K562 (cell line): ENCODE results near the gene LAMB3. TPM values are rescaled to one million over a fixed set of nuclear protein-coding genes. Genes with fewer than 3 reads are reported as not detected.

Experiments
- ATAC-seq: fragments of 200-7000 bp; cut with Tn5 transposase; 3 replicates; pipeline ENCODE4 v1.9.1; 2020; ENCODE audit warnings: moderate library complexity
- BruUV-seq: library from RNA; stranded (reverse); fragments of 400-500 nt; replicated peaks from 2 replicates; lab custom pipeline; 2021; lab: Mats Ljungman, UMichigan
- CTCF ChIA-PET: fragments of 300-600 bp; formaldehyde crosslinking; extraction: SDS; loops from one replicate; lab custom pipeline; 2021; ENCODE audit warnings: low intra/inter-chr PET ratio; lab: Yijun Ruan, JAX
- POLR2A ChIA-PET: fragments of 300-600, 350-650 bp; sonication (Branson Sonifier 250); formaldehyde crosslinking; extraction: SDS; loops from one replicate; lab custom pipeline; 2021; ENCODE audit warnings: antibody characterized with exemption, inconsistent platforms; lab: Yijun Ruan, JAX
- DNase-seq, 4 experiments: peaks; one replicate each; pipeline versions ENCODE4 v3.0.0 to v3.0.0-alpha.2; 2011 to 2018; ENCODE audit warnings: low spot score in 3 of 4, mixed read lengths in 3 of 4; ENCODE audit errors: extremely low read depth in 1 of 4
- FAIRE-seq: peaks from 2 replicates; lab custom pipeline; 2011; peaks lifted over from hg19 to GRCh38; lab: Jason Lieb, UNC
- H2AFZ ChIP-seq: 2 replicates; pipeline ENCODE4 v1.6.0; 2011; ENCODE audit warnings: low read depth, low read length, control low read depth, inconsistent platforms
- H3K27ac ChIP-seq: fragments of 200-600 bp; 3 replicates; pipeline ENCODE4 v1.8.0; 2011; ENCODE audit warnings: low read depth, mild to moderate bottlenecking, control low read depth, inconsistent platforms, low read length, moderate library complexity, mixed read lengths; ENCODE audit errors: extremely low read depth
- H3K27me3 ChIP-seq, 2 experiments: fragments of 300-600 bp in 1 of 2; 2 replicates in 1 of 2; 3 replicates in 1 of 2; pipeline versions ENCODE4 v1.6.0 to v1.8.0; 2011; ENCODE audit warnings: inconsistent platforms in 2 of 2, low read length in 2 of 2, mild to moderate bottlenecking in 1 of 2, mixed read lengths in 1 of 2, moderate library complexity in 1 of 2; ENCODE audit not compliant: control insufficient read depth in 2 of 2, insufficient read depth in 2 of 2
- H3K36me3 ChIP-seq: fragments of 300-600 bp; 3 replicates; pipeline ENCODE4 v1.8.0; 2011; ENCODE audit warnings: mild to moderate bottlenecking, low read length, inconsistent platforms; ENCODE audit not compliant: control insufficient read depth, insufficient read depth
- H3K4me1 ChIP-seq, 2 experiments: fragments of 200-600 bp in 1 of 2; replicated peaks in 1 of 2; 2 replicates in 1 of 2; 3 replicates in 1 of 2; pipeline versions ENCODE4 v1.5.1 to v1.8.0; 2011; ENCODE audit warnings: inconsistent platforms in 2 of 2, low read length in 2 of 2, mild to moderate bottlenecking in 1 of 2, mixed read lengths in 1 of 2, moderate library complexity in 1 of 2; ENCODE audit not compliant: control insufficient read depth in 2 of 2, insufficient read depth in 2 of 2
- H3K4me2 ChIP-seq: 2 replicates; pipeline ENCODE4 v1.6.1; 2011; ENCODE audit warnings: low read length, control low read depth, inconsistent platforms, mixed read lengths; ENCODE audit not compliant: insufficient read depth
- H3K4me3 ChIP-seq: fragments of 200-600 bp; sonication (generic), shearing (Covaris generic); 2 replicates; pipeline ENCODE4 v1.5.1; 2016; ENCODE audit warnings: control low read depth, inconsistent platforms
- H3K79me2 ChIP-seq: fragments of 200-600 bp; 3 replicates; pipeline ENCODE4 v1.8.0; 2011; ENCODE audit warnings: low read length, inconsistent platforms; ENCODE audit not compliant: control insufficient read depth, insufficient read depth
- H3K9ac ChIP-seq, 2 experiments: 2 replicates each; pipeline versions ENCODE4 v1.6.0 to v1.6.1; 2011; ENCODE audit warnings: low read depth in 2 of 2, low read length in 2 of 2, control low read depth in 1 of 2, inconsistent platforms in 1 of 2, mild to moderate bottlenecking in 1 of 2, mixed read lengths in 1 of 2; ENCODE audit not compliant: insufficient read depth in 1 of 2
- H3K9me1 ChIP-seq: one replicate; pipeline ENCODE4 v1.6.0; 2011; ENCODE audit warnings: inconsistent platforms, mild to moderate bottlenecking, low read length, moderate library complexity; ENCODE audit not compliant: control insufficient read depth, insufficient read depth
- H3K9me3 ChIP-seq: replicated peaks from 2 replicates; pipeline ENCODE4 v1.5.1; 2011; ENCODE audit warnings: low read depth, low read length, inconsistent platforms; ENCODE audit not compliant: control insufficient read depth, insufficient read depth
- H4K20me1 ChIP-seq: replicated peaks from 2 replicates; pipeline ENCODE4 v1.6.1; 2011; ENCODE audit warnings: low read length, inconsistent platforms, mixed read lengths; ENCODE audit not compliant: control insufficient read depth, insufficient read depth
- EZH2 ChIP-seq: IDR thresholded peaks from 2 replicates; pipeline ENCODE4 v1.6.1; 2012; ENCODE audit warnings: low read depth, mild to moderate bottlenecking, inconsistent platforms, low read length, borderline replicate concordance
- JUN ChIP-seq, 2 experiments: sonication (generic) in 1 of 2; formaldehyde crosslinking in 1 of 2; IDR thresholded peaks; 2 replicates each; pipeline versions ENCODE4 v1.6.1 to v1.8.0; 2012 to 2022; ENCODE audit warnings: borderline replicate concordance in 2 of 2, mild to moderate bottlenecking in 2 of 2, improper control_type of control experiment in 1 of 2, low read depth in 1 of 2, low read length in 1 of 2, missing genetic modification reagents in 1 of 2
- NFATC3 ChIP-seq: fragments of 450-650 bp; IDR thresholded peaks from 2 replicates; pipeline ENCODE4 v1.6.1; 2017; ENCODE audit warnings: mild to moderate bottlenecking
- RAD21 ChIP-seq, 2 experiments: fragments of 250-450 bp in 1 of 2; fragments of 450-650 bp in 1 of 2; sonication (Bioruptor Pico) in 1 of 2; formaldehyde crosslinking in 1 of 2; IDR thresholded peaks in 1 of 2; conservative IDR thresholded peaks in 1 of 2; 2 replicates each; pipeline versions ENCODE4 v1.4.0 to v1.8.0; 2020 to 2022; ENCODE audit warnings: mild to moderate bottlenecking in 2 of 2, moderate library complexity in 1 of 2
- SMC3 ChIP-seq: conservative IDR thresholded peaks from 2 replicates; pipeline ENCODE4 v1.6.1; 2011; ENCODE audit warnings: low read depth, low read length, improper control_type of control experiment; ENCODE audit not compliant: insufficient read depth
- ZNF224 ChIP-seq: sonication (generic); formaldehyde crosslinking; IDR thresholded peaks from 2 replicates; pipeline ENCODE4 v1.8.0; 2022; ENCODE audit warnings: mild to moderate bottlenecking, missing genetic modification reagents
- ZNF778 ChIP-seq: fragments of 450-650 bp; formaldehyde crosslinking; IDR thresholded peaks from 2 replicates; pipeline ENCODE4 v1.4.0; 2020; ENCODE audit warnings: mild to moderate bottlenecking, moderate library complexity
- WGBS: fragments of 100-300 bp; shearing (Covaris generic); methylation state at CpG from one replicate; pipeline ENCODE4 v1.1.6; 2016; ENCODE audit warnings: low coverage, mixed read lengths; ENCODE audit not compliant: insufficient coverage; ENCODE audit errors: missing lambda C conversion rate; 5-methylcytosine and 5-hydroxymethylcytosine counted together
- in situ Hi-C: fragments of 300-500 bp; cut with MboI; formaldehyde crosslinking; loops from 4 replicates; pipeline ENCODE4 v1.15.0; 2018; ENCODE audit warnings: inconsistent platforms, mixed read lengths
- intact Hi-C: fragments of 100-400 bp; cut with micrococcal nuclease; formaldehyde crosslinking; loops from 2 replicates; pipeline ENCODE4 v1.14.2; 2022
- polyA plus RNA-seq, 8 experiments: library from polyadenylated mRNA; depleted of rRNA in 4 of 8; stranded (reverse) in 5 of 8; unstranded in 3 of 8; fragments of >200 nt; fragmentation: Nextera tagmentation in 2 of 8; fragmentation: Illumina TruSeq in 1 of 8; extraction: Ambion mirVana in 2 of 8; extraction: Trizol in 1 of 8; gene quantifications; 2 replicates each; pipeline versions ENCODE4 v1.2.1 to v1.2.3, GENCODE V29; 2011 to 2014; ENCODE audit warnings: inconsistent platforms in 1 of 8, missing spikeins in 1 of 8
- total RNA-seq, 7 experiments: library from RNA; depleted of rRNA in 6 of 7; stranded (reverse); fragments of >200 nt in 6 of 7; fragmentation: Illumina TruSeq in 2 of 7; extraction: Trizol in 2 of 7; gene quantifications; 2 replicates each; pipeline versions ENCODE4 v1.2.1 to v1.2.3, GENCODE V29; 2011 to 2021; ENCODE audit warnings: low replicate concordance in 1 of 7
- TF ChIP-seq, protein P1 (sequence below), 3 experiments: IDR thresholded peaks in 2 of 3; conservative IDR thresholded peaks in 1 of 3; 2 replicates each; pipeline ENCODE4 v1.5.1; 2011 to 2012; ENCODE audit warnings: low read length in 3 of 3, mild to moderate bottlenecking in 3 of 3, control low read depth in 2 of 3, improper control_type of control experiment in 1 of 3, inconsistent platforms in 1 of 3, low read depth in 1 of 3, mixed read lengths in 1 of 3, moderate library complexity in 1 of 3; ENCODE audit not compliant: insufficient read depth in 2 of 3
- TF ChIP-seq, protein P2 (sequence below), 2 experiments: fragments of 450-650 bp; formaldehyde crosslinking in 1 of 2; IDR thresholded peaks; 2 replicates each; pipeline versions ENCODE4 v1.4.0 to v1.6.1; 2014 to 2020; ENCODE audit warnings: mild to moderate bottlenecking in 2 of 2, borderline replicate concordance in 1 of 2, low read depth in 1 of 2

LAMB3 gene
- total and polyA plus RNA-seq, 9 of the 15 experiments (the other 6 are each of a cell fraction or from before 2014, with no cell fraction given) = 0.08 to 1.3 (median 0.91) TPM

DNA sequence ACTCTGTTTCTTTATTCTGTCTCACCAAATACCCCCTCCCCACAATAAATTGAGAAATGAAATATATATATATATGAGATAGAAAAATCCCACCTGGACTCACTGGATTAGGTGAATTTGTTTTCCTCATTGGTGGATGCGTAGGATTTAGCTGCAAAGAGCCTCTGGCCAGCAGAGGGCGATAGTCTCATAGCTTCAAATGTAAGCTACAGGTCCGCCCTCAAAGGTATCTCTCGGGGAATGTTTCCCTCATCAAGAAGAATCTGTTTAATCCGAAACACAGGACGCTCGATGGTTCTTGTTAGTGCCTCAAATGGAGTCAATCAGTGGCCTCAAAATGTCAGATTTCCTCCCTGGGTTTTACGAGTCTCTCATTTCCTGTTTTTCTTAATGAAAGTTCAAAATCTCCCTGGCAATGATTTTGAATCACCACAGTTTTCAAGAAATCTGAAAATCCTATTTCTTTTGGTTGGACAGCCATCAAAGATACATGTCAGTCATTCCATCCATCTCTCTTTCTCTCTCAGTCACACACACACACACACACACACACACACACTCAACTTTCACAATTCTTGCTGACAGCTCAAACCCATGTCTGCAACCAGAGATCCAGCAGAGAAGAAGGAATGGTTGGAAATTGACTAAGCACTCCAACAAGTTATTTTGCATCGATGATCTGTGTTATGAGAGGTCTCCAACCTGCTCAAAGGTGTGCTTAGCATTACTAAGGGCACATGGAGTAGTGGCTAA is 82.6 kb downstream of the LAMB3 start:
- FAIRE-seq = peak; percentile 95
- TF ChIP-seq ZNF778 (CRISPR knock-in tag) = no peak
- no peak for TF ChIP-seq ZNF224
- TF ChIP-seq JUN (IDR thresholded peaks at IDR 0.05; ENCODE audit: borderline replicate concordance, low read depth, low read length) = 0 out of 2 replicates have a peak, but pooled peaks have one; percentile 27
- TF ChIP-seq JUN (CRISPR knock-in tag; IDR thresholded peaks at IDR 0.05; ENCODE audit: borderline replicate concordance) = no peak
- TF ChIP-seq SMC3 = peak; percentile 86
- TF ChIP-seq, protein P1, sequence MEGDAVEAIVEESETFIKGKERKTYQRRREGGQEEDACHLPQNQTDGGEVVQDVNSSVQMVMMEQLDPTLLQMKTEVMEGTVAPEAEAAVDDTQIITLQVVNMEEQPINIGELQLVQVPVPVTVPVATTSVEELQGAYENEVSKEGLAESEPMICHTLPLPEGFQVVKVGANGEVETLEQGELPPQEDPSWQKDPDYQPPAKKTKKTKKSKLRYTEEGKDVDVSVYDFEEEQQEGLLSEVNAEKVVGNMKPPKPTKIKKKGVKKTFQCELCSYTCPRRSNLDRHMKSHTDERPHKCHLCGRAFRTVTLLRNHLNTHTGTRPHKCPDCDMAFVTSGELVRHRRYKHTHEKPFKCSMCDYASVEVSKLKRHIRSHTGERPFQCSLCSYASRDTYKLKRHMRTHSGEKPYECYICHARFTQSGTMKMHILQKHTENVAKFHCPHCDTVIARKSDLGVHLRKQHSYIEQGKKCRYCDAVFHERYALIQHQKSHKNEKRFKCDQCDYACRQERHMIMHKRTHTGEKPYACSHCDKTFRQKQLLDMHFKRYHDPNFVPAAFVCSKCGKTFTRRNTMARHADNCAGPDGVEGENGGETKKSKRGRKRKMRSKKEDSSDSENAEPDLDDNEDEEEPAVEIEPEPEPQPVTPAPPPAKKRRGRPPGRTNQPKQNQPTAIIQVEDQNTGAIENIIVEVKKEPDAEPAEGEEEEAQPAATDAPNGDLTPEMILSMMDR (IDR thresholded peaks at IDR 0.05 in 2 of 3, conservative IDR thresholded peaks at IDR 0.05 in 1 of 3; ENCODE audit: insufficient read depth in 2 of 3, low read depth in 1 of 3, low read length in 3 of 3) = peak; percentile 83 to 95 (median 89)
- TF ChIP-seq EZH2 = no peak
- TF ChIP-seq, protein P2, sequence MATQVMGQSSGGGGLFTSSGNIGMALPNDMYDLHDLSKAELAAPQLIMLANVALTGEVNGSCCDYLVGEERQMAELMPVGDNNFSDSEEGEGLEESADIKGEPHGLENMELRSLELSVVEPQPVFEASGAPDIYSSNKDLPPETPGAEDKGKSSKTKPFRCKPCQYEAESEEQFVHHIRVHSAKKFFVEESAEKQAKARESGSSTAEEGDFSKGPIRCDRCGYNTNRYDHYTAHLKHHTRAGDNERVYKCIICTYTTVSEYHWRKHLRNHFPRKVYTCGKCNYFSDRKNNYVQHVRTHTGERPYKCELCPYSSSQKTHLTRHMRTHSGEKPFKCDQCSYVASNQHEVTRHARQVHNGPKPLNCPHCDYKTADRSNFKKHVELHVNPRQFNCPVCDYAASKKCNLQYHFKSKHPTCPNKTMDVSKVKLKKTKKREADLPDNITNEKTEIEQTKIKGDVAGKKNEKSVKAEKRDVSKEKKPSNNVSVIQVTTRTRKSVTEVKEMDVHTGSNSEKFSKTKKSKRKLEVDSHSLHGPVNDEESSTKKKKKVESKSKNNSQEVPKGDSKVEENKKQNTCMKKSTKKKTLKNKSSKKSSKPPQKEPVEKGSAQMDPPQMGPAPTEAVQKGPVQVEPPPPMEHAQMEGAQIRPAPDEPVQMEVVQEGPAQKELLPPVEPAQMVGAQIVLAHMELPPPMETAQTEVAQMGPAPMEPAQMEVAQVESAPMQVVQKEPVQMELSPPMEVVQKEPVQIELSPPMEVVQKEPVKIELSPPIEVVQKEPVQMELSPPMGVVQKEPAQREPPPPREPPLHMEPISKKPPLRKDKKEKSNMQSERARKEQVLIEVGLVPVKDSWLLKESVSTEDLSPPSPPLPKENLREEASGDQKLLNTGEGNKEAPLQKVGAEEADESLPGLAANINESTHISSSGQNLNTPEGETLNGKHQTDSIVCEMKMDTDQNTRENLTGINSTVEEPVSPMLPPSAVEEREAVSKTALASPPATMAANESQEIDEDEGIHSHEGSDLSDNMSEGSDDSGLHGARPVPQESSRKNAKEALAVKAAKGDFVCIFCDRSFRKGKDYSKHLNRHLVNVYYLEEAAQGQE (IDR thresholded peaks at IDR 0.05; ENCODE audit: borderline replicate concordance) = peak; percentile 62; the same call in 1 of the 2 replicates
- TF ChIP-seq, protein P2 (CRISPR knock-in tag; IDR thresholded peaks at IDR 0.05; ENCODE audit: low read depth) = no peak
- no peak for TF ChIP-seq NFATC3
- TF ChIP-seq RAD21 (CRISPR knock-in tag; conservative IDR thresholded peaks at IDR 0.05 in 1 of 2, IDR thresholded peaks at IDR 0.05 in 1 of 2) = peak; percentile 79 to 89

More for the DNA sequence above, 82.6 kb downstream of the LAMB3 start:
- DNase-seq = peak; percentile 72 to 86 (median 76)
- Histone ChIP-seq H2AFZ (no peak overlapping the region), H4K20me1 (no peaks in the 10 kb centered on the region), H3K4me1 (no peaks in the 10 kb centered on the region), H3K9me3 (no peaks in the 10 kb centered on the region), H3K9me1 (no peaks in the 10 kb centered on the region), H3K79me2 (no peaks in the 10 kb centered on the region), H3K27me3 (peaks cover 6 to 9% of the 10 kb centered on the region in 2 experiments; a peak in 3 of 5 replicates), H3K9ac (no peak overlapping the region), H3K36me3 (no peaks in the 10 kb centered on the region), H3K4me2 (no peak overlapping the region), H3K4me3 (no peak overlapping the region), H3K27ac (no peak overlapping the region)
- ATAC-seq = peak; percentile 84
- no TSS peak for BruUV-seq
- 2% methylated on average over 9 of the region's 9 CpGs for WGBS
- POLR2A ChIA-PET = interaction anchor here (0.6 to 1.0 kb wide), 5 partner anchors 120 to 187 kb away, joined by 3 to 5 read pairs (median 4); no protein-coding TSS in a partner anchor
- CTCF ChIA-PET = interaction anchor here (0.6 to 3.3 kb wide), 7 partner anchors 58 to 179 kb away, joined by 3 to 39 read pairs (median 3); no protein-coding TSS in a partner anchor
- intact Hi-C loops = loop anchor here (1.0 kb wide), 2 partner anchors 124 to 178 kb away; no protein-coding TSS in a partner anchor
- in situ Hi-C loops = no loop called here
